ENCODE measurements around the gene PNMA5. TPM values are rescaled to one million over a fixed set of nuclear protein-coding genes. Genes with fewer than 3 reads are reported as not detected.
"Not testable (repeated sequence)": the region's sequence is repeated elsewhere in the genome, so short reads cannot be mapped to it uniquely, and the experiment has no call there.

Gene PNMA5
- polyA plus RNA-seq, result under 1 TPM in 1 of 3 donors, not detected in 2; 0.03 TPM

DNA sequence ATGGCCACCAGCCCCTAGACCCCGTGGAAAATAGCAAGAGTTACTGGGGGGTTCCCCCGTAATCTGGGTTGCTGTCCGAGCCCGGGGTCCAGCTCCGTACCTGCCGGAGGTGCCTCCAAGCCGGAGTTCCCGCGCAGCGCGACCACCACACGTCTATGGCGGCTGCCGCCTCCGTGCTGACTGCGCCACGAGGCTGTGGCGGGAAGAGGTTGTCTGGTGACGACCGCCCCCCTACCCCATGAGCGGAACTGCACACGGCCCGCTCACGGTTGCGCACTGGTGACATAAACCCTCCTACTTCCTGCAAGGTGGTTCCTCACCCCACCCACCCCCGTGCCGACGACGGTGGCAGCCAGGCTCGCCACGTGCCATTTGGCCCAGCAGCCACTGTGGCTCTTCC is at the start of gene PNMA5:
Gene PNMA5, minus strand, starts transcription at position 184 of the 400 bp plus-strand sequence. CDS start 2,518 bp downstream, outside the sequence.
- WGBS, 3 donors, result 92 to 94% (median 93%) methylated on average over 22 to 31 of the region's 31 CpGs
- no peak within 1 kb of the TSS for H3K27ac ChIP-seq (ENCODE audit: low read depth, low read length)

DNA sequence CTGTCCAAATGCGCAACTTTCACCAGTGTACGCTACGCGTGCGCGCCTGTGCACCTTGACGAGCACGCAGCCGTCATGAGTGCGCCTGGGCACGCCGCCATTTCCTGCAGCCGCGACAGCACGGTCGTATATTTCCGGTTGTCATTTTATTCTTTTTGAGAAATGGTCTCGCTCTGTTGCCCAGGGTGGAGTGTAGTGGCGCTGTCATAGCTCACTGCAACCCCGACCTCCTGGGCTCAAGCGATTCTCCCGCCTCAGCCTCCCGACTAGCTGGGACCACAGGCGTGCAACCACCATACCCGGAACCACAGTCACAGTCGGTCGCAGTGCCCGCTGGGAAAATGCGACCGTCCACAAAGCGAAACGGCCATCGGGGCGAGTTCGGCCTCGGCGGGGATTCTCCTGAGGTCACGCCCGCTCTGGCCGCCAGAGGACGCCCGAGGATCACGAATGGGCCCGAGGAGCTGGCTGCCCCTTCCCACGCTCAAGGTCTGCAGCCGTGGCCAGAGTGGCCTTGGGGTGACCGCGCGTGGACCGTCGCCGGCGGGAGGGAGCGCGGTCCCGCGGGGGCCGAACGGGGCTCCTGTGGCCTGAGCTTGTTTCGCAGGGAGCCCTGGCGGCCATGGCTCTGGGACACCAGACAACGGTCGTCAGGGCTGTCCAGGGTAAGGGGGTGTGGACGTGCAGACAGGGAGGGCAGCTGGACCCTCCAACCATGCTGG is 38.6 kb upstream of the PNMA5 start:
- H3K27ac ChIP-seq (ENCODE audit: low read depth, low read length), result no peak overlapping the region
- whole genome bisulfite sequencing, 3 donors, result 16 to 33% (median 30%) methylated on average over 42 to 64 of the region's 64 CpGs

DNA sequence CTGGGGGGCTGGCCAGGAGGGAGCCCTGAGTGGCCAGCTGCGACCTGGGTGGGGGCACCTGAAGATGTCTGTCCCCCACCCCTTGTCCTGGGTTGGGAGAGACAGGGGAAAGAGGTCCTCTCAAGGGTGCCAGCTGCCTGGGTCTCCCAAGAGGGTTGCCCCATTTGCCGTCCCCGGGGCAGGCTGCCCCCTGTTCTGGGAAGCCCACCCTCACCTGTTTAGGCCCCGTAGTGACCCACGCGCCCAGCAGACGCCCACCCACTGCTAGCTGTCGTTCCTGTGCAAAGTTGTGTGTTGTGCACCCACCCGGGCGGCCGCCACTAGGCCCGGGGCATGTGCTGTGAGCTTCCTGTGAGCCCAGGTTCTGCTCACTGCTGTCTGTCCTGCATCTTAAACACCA is 36.9 kb upstream of the PNMA5 start:
- WGBS, 3 donors, result 88 to 92% (median 90%) methylated on average over 4 to 12 of the region's 12 CpGs
- no peak overlapping the region for H3K27ac ChIP-seq (ENCODE audit: low read depth, low read length)

DNA sequence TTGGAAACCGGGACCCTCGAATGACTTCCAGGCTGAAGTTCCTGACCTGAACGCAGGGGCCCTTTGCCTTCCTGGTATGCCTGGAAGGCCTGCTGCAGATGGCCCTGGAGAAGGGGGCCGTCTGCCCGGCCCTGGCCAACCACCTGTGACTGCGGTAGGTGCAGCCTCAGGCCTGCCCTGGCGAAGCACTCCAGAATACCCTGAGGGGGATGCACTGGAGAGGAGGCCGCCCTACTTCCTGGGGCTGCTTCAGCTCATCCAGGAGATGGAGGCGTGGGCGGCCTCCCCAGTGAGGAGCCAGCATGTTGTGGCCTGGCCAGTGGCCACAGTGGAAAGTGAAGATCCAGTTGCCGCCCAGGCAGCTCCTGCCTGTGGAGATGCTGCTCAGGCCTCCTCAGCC is 36.0 kb upstream of the PNMA5 start:
- 86 to 94% (median 93%) methylated on average over 9 to 11 of the region's 11 CpGs for WGBS, 3 donors
- no peak overlapping the region for H3K27ac ChIP-seq (ENCODE audit: low read depth, low read length)

DNA sequence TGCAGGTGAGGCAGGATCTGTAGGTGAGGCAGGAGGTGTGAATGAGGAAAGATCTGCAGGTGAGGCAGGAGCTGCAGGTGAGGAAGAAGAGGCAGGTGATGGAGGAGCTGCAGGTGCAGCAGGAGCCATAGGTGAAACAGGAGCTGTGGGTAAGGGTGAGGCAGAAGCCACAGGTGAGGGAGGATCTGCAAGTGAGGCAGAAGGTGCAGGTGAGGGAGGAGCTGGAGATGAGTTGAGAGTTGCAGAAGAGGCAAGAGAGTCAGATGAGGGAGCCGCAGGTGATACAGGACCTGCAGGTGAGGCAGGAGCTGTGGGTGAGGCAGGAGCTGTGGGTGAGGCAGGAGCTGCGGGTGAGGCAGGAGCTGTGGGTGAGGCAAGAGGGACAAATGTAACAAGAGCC is 35.2 kb upstream of the PNMA5 start:
- WGBS, 3 donors, result 83 to 97% (median 88%) methylated on average over 2 of the region's 2 CpGs
- H3K27ac ChIP-seq (ENCODE audit: low read depth, low read length), result no peak overlapping the region

DNA sequence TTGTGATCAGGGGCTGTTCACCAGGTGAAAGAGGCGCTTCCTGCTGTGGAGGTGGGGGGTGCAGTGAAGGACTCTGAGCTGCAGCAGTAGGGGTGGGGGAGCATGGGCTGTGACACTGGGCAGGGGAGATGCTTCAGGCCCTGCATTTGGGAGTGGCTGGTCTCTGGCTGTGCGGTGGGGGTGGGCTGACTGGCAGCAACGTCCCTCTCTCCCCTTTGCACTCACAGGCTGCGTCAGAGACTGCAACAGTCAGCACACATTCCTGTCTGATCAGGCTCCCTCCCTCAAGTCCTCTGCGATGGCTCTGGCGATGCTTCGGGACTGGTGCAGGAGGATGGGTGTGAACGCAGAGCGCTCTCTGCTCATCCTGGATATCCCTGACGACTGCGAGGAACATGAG is 34.6 kb upstream of the PNMA5 start:
- 67 to 74% (median 68%) methylated on average over 3 to 9 of the region's 11 CpGs for WGBS, 3 donors
- not testable (repeated sequence) for H3K27ac ChIP-seq (ENCODE audit: low read depth, low read length)

DNA sequence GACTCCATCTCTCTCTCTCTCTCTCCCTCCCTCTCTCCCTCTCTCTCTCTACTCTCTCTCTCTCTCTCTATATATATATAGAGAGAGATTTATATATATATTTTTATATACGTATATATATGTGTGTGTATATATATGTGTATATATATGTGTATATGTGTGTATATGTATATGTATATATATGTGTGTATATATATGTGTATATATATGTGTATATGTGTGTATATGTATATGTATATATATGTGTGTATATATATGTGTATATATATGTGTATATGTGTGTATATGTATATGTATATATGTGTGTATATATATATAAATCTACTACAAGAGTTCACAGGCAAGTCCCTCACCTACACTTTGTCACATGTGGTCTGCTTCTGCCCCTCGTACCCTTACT is 32.6 kb upstream of the PNMA5 start:
- H3K27ac ChIP-seq (ENCODE audit: low read depth, low read length), result not testable (repeated sequence)
- 90 to 92% (median 92%) methylated on average over 1 to 2 of the region's 2 CpGs for WGBS, 3 donors

DNA sequence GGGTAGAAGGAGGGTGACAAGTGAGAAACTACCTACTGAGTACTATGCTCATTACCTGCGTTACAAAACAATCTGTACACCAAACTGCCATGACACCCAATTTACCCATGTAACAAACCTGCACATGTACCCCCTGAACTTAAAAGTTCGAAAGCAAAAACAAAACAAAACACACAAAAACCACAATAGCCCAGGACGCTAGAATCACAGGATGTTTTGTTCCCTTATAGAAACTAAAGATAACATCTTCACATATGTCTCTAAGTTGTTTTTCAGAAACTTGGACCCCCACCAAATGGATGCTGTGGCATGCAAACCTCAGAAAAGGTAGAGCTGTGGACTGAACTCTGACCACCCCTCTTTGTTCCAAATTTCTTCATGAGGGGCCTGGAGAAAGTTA is 25.2 kb upstream of the PNMA5 start:
- H3K27ac ChIP-seq (ENCODE audit: low read depth, low read length), result no peak overlapping the region
- WGBS, 3 donors, result 47 to 59% (median 49%) methylated on average over 3 of the region's 3 CpGs

DNA sequence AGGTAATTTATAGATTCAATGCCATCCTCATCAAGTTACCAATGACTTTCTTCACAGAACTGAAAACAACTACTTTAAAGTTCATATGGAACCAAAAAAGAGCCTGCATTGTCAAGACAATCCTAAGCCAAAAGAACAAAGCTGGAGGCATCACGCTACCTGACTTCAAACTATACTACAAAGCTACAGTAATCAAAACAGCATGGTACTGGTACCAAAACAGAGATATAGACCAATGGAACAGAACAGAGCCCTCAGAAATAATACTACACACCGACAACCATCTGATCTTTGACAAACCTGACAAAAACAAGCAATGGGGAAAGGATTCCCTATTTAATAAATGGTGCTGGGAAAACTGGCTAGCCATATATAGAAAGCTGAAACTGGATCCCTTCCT is 23.3 kb upstream of the PNMA5 start:
- 43 to 70% (median 44%) methylated on average over 1 to 2 of the region's 2 CpGs for WGBS, 3 donors
- H3K27ac ChIP-seq (ENCODE audit: low read depth, low read length), result not testable (repeated sequence)

DNA sequence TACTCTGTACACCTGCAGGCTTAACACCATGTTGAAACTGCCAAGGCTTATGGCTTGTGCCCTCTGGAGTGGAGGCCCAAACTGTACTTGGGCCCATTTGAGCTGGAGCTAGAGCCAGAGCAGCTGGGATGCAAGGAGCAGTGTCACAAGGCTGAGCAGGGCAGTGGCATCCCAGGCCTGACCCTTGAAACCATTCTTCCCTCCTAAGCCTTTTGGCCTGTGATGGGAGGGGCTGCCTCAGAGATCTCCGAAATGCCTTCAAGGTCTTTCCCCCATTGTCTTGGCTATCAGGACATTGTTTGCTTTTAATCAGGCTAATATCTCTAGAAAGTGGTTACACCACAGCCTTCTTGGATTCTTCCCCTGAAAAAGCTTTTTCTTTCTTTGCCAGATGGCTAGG is 10.9 kb upstream of the PNMA5 start:
- no peak overlapping the region for H3K27ac ChIP-seq (ENCODE audit: low read depth, low read length)
- WGBS, 3 donors, result 33 to 92% (median 50%) methylated on average over 1 of the region's 1 CpG

DNA sequence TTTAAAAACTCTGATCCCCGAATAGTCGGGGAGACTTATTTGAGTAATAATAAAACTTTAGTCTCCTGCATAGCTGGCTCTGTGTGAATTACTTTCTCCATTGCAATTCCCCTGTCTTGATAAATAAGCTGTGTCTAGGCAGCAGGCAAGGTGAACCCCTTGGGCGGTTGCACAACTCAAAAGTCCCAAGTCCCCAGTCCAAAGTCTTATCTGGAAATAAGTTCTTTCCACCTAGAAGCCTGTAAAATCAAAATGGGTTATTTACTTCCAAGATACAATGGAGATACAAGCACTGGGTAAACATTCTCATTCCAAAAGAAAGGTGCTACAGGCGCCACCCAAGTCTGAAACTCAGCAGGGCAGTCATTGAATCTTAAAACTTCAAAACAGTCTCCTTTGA is 10.1 kb upstream of the PNMA5 start:
- WGBS, 3 donors, result 68 to 90% (median 77%) methylated on average over 4 of the region's 4 CpGs
- H3K27ac ChIP-seq (ENCODE audit: low read depth, low read length), result no peak overlapping the region

DNA sequence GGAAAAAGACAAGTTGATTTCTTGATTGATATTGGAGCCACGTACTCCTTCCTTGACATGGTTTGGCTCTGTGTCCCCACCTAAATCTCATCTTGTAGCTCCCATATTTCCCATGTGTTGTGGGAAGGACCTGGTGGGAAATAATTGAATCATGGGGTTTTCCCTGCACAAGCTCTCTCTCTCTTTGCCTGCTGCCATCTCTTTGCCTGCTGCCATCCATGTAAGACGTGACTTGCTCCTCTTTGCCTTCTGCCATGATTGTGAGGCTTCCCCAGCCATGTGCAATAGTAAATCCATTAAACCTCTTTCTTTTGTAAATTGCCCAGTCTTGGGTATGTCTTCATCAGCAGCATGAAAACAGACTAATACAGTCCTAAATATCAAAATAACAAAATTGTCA is 8.3 kb upstream of the PNMA5 start:
- WGBS, 3 donors, result 64 to 91% (median 88%) methylated on average over 2 of the region's 2 CpGs
- not testable (repeated sequence) for H3K27ac ChIP-seq (ENCODE audit: low read depth, low read length)

DNA sequence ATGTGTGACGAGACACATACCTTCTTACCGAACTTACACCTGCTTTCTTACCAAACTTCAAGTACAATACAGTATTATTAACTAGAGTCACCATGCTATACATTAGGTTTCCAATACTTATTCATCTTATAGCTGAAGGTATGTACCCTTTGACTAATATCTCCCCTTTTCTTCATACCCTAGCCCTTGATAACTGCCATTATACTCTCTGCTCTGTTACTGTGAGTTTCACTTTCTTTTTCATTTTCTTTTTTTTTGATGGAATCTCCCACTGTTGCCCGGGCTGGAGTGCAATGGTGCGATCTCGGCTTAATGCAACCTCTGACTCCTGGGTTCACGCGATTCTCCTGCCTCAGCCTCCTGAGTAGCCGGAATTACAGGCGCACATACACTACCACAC is 3.4 kb upstream of the PNMA5 start:
- WGBS, 3 donors, result 87 to 90% (median 89%) methylated on average over 9 of the region's 9 CpGs
- H3K27ac ChIP-seq (ENCODE audit: low read depth, low read length), result no peak overlapping the region

DNA sequence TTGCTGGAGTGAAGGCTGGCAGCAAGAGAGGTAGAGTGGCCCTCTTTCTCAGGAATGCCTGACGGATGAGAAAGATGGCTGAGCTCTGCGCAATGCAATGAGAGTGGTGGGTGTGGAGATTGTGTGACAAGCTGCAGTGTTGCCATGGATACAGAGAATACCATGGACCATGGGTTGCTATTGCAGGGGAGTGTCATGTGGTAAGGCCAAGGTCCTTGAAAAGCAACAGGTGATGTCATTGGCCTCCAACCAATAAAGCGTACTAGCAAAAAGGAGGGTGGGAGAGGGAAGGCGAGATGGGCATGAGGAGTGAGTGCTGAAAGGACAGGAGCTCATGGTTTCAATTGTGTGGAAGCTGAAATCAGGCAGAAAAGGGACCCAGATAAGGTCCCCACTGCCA is 1.8 kb downstream of the PNMA5 start:
- H3K27ac ChIP-seq (ENCODE audit: low read depth, low read length), result no peak overlapping the region
- WGBS, 3 donors, result 67 to 89% (median 82%) methylated on average over 4 of the region's 4 CpGs

DNA sequence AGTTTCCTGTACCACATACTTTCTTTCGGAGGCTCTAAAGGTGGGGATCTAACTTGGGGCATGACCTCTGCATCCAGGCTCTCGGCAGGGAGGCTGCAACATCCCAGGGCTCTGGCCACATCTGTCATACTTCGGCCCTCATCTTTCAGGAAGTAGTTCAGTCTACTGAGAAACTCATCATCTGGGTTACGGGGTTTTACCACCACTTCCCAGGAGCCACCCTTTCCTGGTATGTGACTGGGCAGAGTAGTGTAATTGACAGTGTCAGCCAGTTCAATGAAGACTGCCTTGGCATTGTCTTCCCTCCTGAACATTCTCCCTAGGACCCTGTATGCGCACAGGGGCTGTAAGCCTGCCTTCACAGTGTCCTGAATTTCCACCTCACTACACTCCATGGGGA is 2.8 kb downstream of the PNMA5 start:
- H3K27ac ChIP-seq (ENCODE audit: low read depth, low read length), result no peak overlapping the region
- WGBS, 3 donors, result 64 to 75% (median 73%) methylated on average over 5 of the region's 5 CpGs

DNA sequence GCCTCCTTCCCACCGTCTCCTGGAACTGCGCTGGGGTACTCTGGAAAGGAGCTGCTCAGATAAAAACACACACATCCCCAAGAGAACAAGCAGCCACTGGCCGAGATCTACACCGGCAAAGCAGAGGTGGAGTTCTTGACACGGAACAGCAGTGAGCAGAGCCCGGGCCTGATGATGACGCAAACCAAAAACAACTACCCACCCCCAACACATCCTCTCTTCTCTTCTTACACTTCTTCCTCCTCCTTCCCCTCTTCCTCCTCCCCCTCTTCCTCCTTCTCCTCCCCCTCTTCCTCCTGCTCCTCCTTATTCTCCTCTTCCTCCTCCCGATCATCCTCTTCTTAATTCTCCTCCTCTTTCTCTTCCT is 4.6 kb downstream of the PNMA5 start:
- H3K27ac ChIP-seq (ENCODE audit: low read depth, low read length), result no peak overlapping the region
- WGBS, 3 donors, result 19 to 68% (median 58%) methylated on average over 3 to 8 of the region's 8 CpGs

DNA sequence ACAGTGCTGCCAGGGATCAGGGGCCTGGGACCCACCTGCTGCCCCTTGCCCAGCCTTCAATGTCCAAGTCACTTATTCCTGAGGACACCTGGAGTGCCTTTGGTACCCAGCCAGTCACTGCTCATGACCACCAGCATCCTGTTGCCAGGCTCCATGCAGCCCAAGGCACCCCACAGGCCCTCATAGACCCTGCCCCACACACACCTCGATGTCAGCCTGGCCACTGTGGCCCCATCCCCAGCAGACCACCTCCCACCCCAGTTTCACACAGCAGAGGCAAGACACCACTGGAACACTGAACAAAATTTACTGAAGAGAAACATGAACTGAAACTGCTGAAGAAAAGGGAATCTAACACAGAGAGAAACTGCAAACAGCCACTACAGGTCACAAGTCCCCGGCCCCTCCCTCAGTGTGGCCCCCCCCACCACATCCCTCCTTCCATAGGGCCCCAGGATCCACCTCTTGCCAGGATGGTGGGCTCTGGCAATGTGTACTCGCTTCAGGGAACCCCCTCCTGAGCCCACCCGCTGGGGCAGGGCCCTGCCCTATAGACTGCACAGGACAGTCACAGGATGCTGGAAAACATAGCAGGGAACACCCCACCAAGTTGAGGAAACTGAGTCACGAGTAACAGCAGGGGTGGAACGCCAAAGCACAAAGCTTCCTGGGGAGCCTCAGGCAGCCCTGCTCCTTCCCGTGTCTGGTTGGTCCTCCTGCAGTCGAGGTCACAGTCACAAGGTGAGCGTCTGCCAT is 5.2 kb downstream of the PNMA5 start:
- no peak overlapping the region for H3K27ac ChIP-seq (ENCODE audit: low read depth, low read length)
- WGBS, 3 donors, result 45 to 66% (median 62%) methylated on average over 9 of the region's 9 CpGs

DNA sequence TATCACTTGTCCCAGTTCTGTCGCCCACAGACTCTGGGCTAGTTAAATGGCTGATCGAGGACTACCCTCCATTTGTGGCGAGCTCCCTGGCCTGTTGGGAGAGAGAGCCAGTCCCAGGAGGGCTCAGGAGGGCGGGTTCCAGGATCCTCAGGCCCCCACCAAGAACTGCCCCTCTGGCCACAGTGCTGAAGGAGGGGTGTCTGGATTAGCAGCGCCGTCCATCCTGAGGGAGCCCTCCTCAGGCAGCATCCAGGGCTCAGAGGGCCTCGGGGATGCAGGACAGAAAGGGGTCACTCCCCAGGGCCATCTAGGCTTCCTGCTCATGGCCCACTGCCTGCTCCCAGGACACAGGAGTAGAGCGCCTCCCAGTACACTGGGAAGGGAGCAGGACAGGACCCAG is 6.1 kb downstream of the PNMA5 start:
- 78 to 91% (median 78%) methylated on average over 5 to 8 of the region's 8 CpGs for WGBS, 3 donors
- no peak overlapping the region for H3K27ac ChIP-seq (ENCODE audit: low read depth, low read length)

DNA sequence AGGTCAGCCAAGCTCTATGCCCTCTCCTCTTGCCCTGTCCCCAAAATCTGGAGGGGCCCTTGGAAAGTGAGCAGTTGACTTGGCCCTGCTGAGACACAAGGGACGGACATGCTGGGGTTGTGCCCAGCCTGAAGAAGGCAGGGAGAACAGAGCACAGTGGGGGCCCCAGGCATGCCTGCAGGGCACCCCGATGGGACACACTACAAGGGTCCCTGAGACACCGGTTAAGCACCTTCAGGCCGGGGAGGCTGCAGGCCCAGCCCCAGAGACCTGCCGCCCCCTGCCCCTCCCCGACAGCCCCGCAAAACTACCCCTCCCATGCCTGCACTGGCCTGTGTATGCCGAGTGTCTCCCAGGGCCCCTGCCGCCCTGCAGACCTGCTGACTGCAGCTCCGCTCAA is 6.8 kb downstream of the PNMA5 start:
- 86 to 93% methylated on average over 4 to 6 of the region's 10 CpGs; no CpG with 5 or more reads in 1 of the 3 donors for WGBS, 3 donors
- H3K27ac ChIP-seq (ENCODE audit: low read depth, low read length), result not testable (repeated sequence)

DNA sequence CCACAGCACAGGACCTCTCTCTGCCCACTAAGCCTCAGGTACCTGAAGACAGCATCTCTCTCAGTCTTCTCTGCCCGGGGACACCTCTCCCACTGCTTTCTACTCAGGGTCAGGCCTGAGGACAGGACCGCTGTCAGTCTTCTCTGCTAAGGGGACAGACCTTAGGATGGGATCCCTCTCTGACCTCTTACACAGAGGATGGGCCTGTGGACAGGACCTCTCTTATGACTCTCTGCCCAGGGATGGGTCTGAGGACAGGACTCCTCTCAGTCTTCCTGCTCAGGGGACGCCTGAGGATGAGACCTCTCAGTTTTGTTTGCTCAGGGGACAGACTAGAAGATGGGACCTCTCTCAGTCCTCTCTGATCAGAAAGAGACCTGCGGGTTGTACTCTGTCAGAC is 8.5 kb downstream of the PNMA5 start:
- H3K27ac ChIP-seq (ENCODE audit: low read depth, low read length), result not testable (repeated sequence)
- 75% methylated on average over 1 of the region's 4 CpGs; no CpG with 5 or more reads in 2 of the 3 donors for WGBS, 3 donors

Measured in adipose tissue (tissue), 3 donors.